ENCODE data around the gene PAFAH1B1. TPM values are rescaled to one million over a fixed set of nuclear protein-coding genes. Genes with fewer than 3 reads are reported as not detected.

PAFAH1B1 gene
- total RNA-seq, 1 donor from 2014 or later = 119 TPM

DNA sequence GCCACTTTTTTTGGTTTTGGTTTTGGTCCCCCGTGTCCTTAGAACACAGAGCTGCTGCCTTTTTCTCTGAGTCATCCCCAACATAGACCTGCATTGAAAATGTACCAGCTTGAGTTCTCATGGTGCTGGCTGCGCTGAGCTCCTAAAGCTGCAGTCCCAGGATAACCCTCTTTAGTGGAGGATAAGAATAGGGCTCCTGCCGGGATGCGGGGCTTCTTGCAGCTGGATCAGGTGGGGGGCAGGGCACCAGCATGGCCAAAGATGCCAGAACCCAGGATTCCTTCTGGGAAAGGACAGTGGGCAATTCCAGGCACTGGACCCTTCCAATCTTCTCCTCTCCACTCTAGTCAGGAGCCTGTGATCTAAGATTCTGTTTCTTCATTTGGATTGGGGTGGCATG, 126.4 kb downstream of the PAFAH1B1 start:
- DNase-seq (ENCODE audit: low spot score) = no peak

- no peak for DNase-seq (ENCODE audit: low spot score)
Observed at GRCh38 chr17:2721603-2722002, 128.1 kb downstream of the PAFAH1B1 start.

- no peak for DNase-seq (ENCODE audit: low spot score)
Observed at GRCh38 chr17:2722611-2723010, 129.2 kb downstream of the PAFAH1B1 start.

DNA sequence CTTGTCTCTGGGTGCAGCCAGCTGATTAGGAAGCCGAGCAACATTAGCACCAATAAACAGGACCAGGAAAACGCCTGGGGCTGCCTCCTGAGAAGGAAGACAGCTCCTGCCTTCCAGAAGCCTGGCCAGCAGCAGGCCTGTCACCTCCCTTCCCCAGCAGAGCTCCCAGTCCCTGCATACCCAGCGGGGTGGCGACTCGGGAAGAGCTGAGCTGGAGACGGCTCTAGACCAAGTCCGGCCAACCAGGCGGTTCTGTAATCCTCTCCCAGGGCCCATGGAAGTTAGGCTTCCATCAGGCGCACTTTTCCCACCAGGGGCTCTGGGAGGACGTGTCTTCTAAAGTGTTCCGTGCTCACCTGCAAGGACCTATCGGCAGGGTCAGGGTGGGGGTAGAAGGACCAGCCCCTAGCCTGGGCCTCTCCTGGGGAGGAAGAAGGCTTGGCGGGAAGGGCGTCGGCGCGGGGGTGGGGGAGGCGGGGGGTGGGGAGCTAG, 130.1 kb downstream of the PAFAH1B1 start:
- no peak for DNase-seq (ENCODE audit: low spot score)

GRCh38 chr17:2723997-2724783, 130.7 kb downstream of the PAFAH1B1 start:
- DNase-seq (ENCODE audit: low spot score) = no peak

DNA sequence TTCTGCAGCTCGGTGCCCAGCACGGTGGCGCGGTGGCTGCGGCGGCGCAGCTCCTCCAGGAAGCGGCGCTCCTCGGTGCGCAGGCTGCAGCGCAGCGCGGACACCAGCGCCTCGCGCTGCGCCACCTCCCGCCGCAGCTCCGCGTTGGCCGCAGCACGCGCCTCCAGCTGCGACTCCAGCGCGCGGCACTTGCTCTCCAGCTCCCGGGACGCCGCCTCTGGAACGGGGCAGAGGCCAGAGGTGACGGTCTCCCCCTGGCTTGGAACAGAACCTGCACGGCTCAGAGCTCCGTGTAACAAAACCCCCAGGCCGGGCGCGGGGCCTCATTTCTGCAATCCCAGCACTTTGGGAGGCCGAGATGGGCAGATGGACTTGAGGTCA, 131.3 kb downstream of the PAFAH1B1 start:
- no peak for DNase-seq (ENCODE audit: low spot score)

DNA sequence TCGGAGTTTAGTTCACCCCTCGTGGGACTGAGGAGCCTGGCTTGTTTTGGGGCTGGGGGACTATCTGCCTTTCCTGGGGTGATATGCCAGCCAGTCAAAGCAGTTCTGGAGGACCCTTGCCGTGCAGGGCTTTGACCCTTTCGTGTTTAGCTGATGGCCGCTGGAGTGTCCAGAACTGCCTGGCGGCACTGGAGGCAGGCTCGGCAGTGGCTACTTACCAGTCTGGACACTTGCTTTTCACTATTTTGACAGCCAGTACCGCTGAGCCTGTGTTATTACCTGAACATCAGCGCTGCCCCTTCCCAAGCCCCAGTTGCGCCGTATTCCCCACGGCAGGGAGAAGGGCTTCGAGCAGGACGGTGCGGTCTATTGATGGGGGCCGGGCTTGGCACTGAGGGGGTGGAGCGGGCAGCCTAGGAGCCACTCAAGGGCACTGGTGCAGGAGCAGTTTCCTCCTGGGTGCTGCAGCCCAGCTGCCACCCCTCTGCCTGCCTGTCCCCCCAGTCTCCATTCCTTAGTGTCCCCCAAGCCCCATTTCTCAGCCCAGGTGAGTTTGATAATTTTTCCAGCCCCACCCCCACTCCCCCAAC, 137.4 kb downstream of the PAFAH1B1 start:
- DNase-seq (ENCODE audit: low spot score) = no peak

DNA sequence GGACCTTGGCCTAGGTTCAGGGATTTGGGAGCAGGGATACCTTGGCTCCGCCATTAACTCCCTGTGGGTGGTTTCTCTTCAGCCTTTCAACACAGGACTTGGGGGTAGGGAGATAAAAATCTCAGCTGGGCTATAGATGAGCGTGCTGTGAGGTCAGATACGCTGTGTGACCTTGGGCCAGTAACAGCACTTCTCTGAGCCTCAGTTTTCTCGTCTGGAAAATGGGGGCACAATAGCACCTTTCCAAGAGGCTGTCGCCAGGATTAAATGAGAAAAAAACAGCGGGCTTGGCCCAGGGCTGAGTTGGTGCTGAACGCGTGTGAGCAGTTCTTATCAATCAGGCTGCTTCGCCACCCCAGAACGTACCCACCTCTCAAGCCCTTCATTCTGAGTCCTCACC, 138.4 kb downstream of the PAFAH1B1 start:
- no peak for DNase-seq (ENCODE audit: low spot score)

GRCh38 chr17:2734939-2735338, 141.5 kb downstream of the PAFAH1B1 start:
- DNase-seq (ENCODE audit: low spot score) = no peak

Other genes starting within 250 kb of the PAFAH1B1 start
- gene MNT, start 192.6 kb upstream of the PAFAH1B1 start, total RNA-seq = 47.4 TPM
- gene METTL16, start 81.8 kb upstream of the PAFAH1B1 start, total RNA-seq = 52.2 TPM
- 176 TPM for gene CLUH, start 118.1 kb downstream of the PAFAH1B1 start, total RNA-seq
- 1.0 TPM for gene CCDC92B, start 156.0 kb downstream of the PAFAH1B1 start, total RNA-seq
- gene RAP1GAP2, start 202.8 kb downstream of the PAFAH1B1 start, total RNA-seq = 49.2 TPM